Osteoblast (primary cell): ENCODE data around the gene PLLP. TPM values are rescaled to one million over a fixed set of nuclear protein-coding genes. Genes with fewer than 3 reads are reported as not detected.

Experiments used
- DNase-seq: peaks from one replicate; pipeline ENCODE4 v3.0.0; 2011; ENCODE audit warnings: low spot score, mixed read lengths; ENCODE audit not compliant: insufficient read length; ENCODE audit errors: missing footprints
- H2AFZ ChIP-seq: 2 replicates; pipeline ENCODE4 v1.6.0; 2011; ENCODE audit warnings: mild to moderate bottlenecking, low read length
- H3K27ac ChIP-seq: 2 replicates; pipeline ENCODE4 v1.5.1; 2011; ENCODE audit warnings: mild to moderate bottlenecking, low read depth, low read length, moderate library complexity
- H3K27me3 ChIP-seq: 2 replicates; pipeline ENCODE4 v1.6.0; 2012; ENCODE audit warnings: mild to moderate bottlenecking, control low read depth, inconsistent platforms, low read length, moderate library complexity; ENCODE audit not compliant: insufficient read depth
- H3K36me3 ChIP-seq: 2 replicates; pipeline ENCODE4 v1.5.1; 2011; ENCODE audit warnings: mild to moderate bottlenecking, low read length, control low read depth, moderate library complexity; ENCODE audit not compliant: insufficient read depth
- H3K4me1 ChIP-seq: 2 replicates; pipeline ENCODE4 v1.5.1; 2011; ENCODE audit warnings: mild to moderate bottlenecking, low read length, control low read depth, moderate library complexity; ENCODE audit not compliant: insufficient read depth
- H3K4me2 ChIP-seq: 2 replicates; pipeline ENCODE4 v1.6.0; 2011; ENCODE audit warnings: mild to moderate bottlenecking, low read length; ENCODE audit not compliant: insufficient read depth
- H3K4me3 ChIP-seq: fragments of 200-600 bp; sonication (generic); 3 replicates; pipeline ENCODE4 v1.5.1; 2012; ENCODE audit warnings: mild to moderate bottlenecking, low read length, inconsistent platforms; ENCODE audit not compliant: insufficient read depth
- H3K79me2 ChIP-seq: 2 replicates; pipeline ENCODE4 v1.6.0; 2012; ENCODE audit warnings: mild to moderate bottlenecking, low read length, control low read depth, inconsistent platforms; ENCODE audit not compliant: insufficient read depth
- H3K9me3 ChIP-seq: 2 replicates; pipeline ENCODE4 v1.5.1; 2011; ENCODE audit warnings: low read depth, low read length, control low read depth
- H4K20me1 ChIP-seq: 2 replicates; pipeline ENCODE4 v1.6.0; 2012; ENCODE audit warnings: mild to moderate bottlenecking, low read length, control low read depth; ENCODE audit not compliant: insufficient read depth
- CTCF ChIP-seq: IDR thresholded peaks from 2 replicates; pipeline ENCODE4 v1.5.1; 2011; ENCODE audit warnings: mild to moderate bottlenecking, low read depth, low read length, moderate library complexity; ENCODE audit errors: extremely low read depth
- total RNA-seq: library from RNA; depleted of rRNA; stranded (reverse); fragments of >200 nt; gene quantifications from 2 replicates; pipeline ENCODE4 v1.2.3, GENCODE V29; 2012

The PLLP gene
- total RNA-seq, 1 donor, result under 0.01 TPM

- H3K36me3 ChIP-seq, result peaks cover 79% of the 10 kb centered on the region
- H3K9me3 ChIP-seq, result no peaks in the 10 kb centered on the region
- H3K27ac ChIP-seq, result no peak overlapping the region
- no peaks in the 10 kb centered on the region for H4K20me1 ChIP-seq
- no peak overlapping the region for H3K4me3 ChIP-seq
- DNase-seq, result no peak
- no peak overlapping the region for H3K4me2 ChIP-seq
- H3K27me3 ChIP-seq, result no peaks in the 10 kb centered on the region
- H2AFZ ChIP-seq, result no peak overlapping the region
- H3K79me2 ChIP-seq, result no peaks in the 10 kb centered on the region
- H3K4me1 ChIP-seq, result peaks cover 4% of the 10 kb centered on the region
- TF ChIP-seq CTCF, result no peak
These were observed 58.5 kb downstream of the PLLP start for GRCh38 chr16:57225978-57226377.

- no peak for DNase-seq
- no peak overlapping the region for H3K4me2 ChIP-seq
- peaks cover 75% of the 10 kb centered on the region for H3K36me3 ChIP-seq
- TF ChIP-seq CTCF, result no peak
- no peak overlapping the region for H3K4me3 ChIP-seq
- H3K27me3 ChIP-seq, result no peaks in the 10 kb centered on the region
- H3K4me1 ChIP-seq, result peaks cover 4% of the 10 kb centered on the region
- no peaks in the 10 kb centered on the region for H3K79me2 ChIP-seq
- H4K20me1 ChIP-seq, result no peaks in the 10 kb centered on the region
- H2AFZ ChIP-seq, result no peak overlapping the region
- H3K9me3 ChIP-seq, result no peaks in the 10 kb centered on the region
- H3K27ac ChIP-seq, result no peak overlapping the region
These were observed 59.7 kb downstream of the PLLP start for GRCh38 chr16:57224651-57225335.

- Histone ChIP-seq H3K27me3 (no peaks in the 10 kb centered on the region), H3K9me3 (no peaks in the 10 kb centered on the region), H3K79me2 (no peaks in the 10 kb centered on the region), H2AFZ (no peak overlapping the region), H4K20me1 (no peaks in the 10 kb centered on the region), H3K27ac (no peak overlapping the region), H3K4me3 (no peak overlapping the region), H3K36me3 (peaks cover 66% of the 10 kb centered on the region), H3K4me2 (no peak overlapping the region), H3K4me1 (peaks cover 4% of the 10 kb centered on the region)
- DNase-seq, result no peak
- TF ChIP-seq CTCF, result no peak
These were observed 61.4 kb downstream of the PLLP start for GRCh38 chr16:57223057-57223456.

- DNase-seq, result no peak
- peaks cover 17% of the 10 kb centered on the region for H3K9me3 ChIP-seq
- TF ChIP-seq CTCF, result no peak
- no peak overlapping the region for H3K4me3 ChIP-seq
- H3K4me2 ChIP-seq, result no peak overlapping the region
- no peak overlapping the region for H2AFZ ChIP-seq
- H3K27me3 ChIP-seq, result no peaks in the 10 kb centered on the region
- H3K4me1 ChIP-seq, result no peaks in the 10 kb centered on the region
- peaks cover 73% of the 10 kb centered on the region for H3K36me3 ChIP-seq
- no peaks in the 10 kb centered on the region for H3K79me2 ChIP-seq
- no peaks in the 10 kb centered on the region for H4K20me1 ChIP-seq
- H3K27ac ChIP-seq, result no peak overlapping the region
These were observed 67.5 kb downstream of the PLLP start for GRCh38 chr16:57216968-57217367.
